Stimulated activated naive B cell treated with anti-CD40 and anti-IgM and Interleukin-4, amounts not matched to agents 10 μg/mL and 1 μg/mL and 100 μg/mL, for 72 hours (primary cell): ENCODE results near the gene LNX2.

Experiments used
- ATAC-seq, 2 donors: fragments of 150-1000 bp; cut with Tn5 transposase; replicated peaks; 2 replicates each; pipeline ENCODE4 v1.10.0; 2021; ENCODE audit warnings: moderate library complexity in 1 of 2
- DNase-seq: peaks from one replicate; pipeline ENCODE4 v3.0.0; 2021
- H3K27ac Mint-ChIP-seq: one replicate; pipeline ENCODE4 v1.8.0; 2022; ENCODE audit warnings: mild to moderate bottlenecking, mixed read lengths
- H3K27me3 Mint-ChIP-seq, 2 donors: one replicate each; pipeline ENCODE4 v1.8.0; 2022; ENCODE audit warnings: mixed read lengths in 2 of 2
- H3K36me3 Mint-ChIP-seq, 2 donors: one replicate each; pipeline ENCODE4 v1.8.0; 2022; ENCODE audit warnings: mixed read lengths in 2 of 2, mild to moderate bottlenecking in 1 of 2
- H3K4me1 Mint-ChIP-seq, 2 donors: one replicate each; pipeline ENCODE4 v1.8.0; 2022; ENCODE audit warnings: mixed read lengths in 2 of 2, mild to moderate bottlenecking in 1 of 2
- H3K4me3 Mint-ChIP-seq, 2 donors: one replicate each; pipeline ENCODE4 v1.8.0; 2022; ENCODE audit warnings: mild to moderate bottlenecking in 2 of 2, mixed read lengths in 2 of 2, moderate library complexity in 1 of 2
- H3K9me3 Mint-ChIP-seq, 2 donors: one replicate each; pipeline ENCODE4 v1.8.0; 2022; ENCODE audit warnings: mixed read lengths in 2 of 2, mild to moderate bottlenecking in 1 of 2

LNX2 gene

GRCh38 chr13:27541386-27541785 lies 78.9 kb downstream of the LNX2 start:
- ATAC-seq (no peak), DNase-seq (no peak)
- H3K4me1 Mint-ChIP-seq = no peaks in the 10 kb centered on the region
- no peaks in the 10 kb centered on the region for H3K27me3 Mint-ChIP-seq
- H3K9me3 Mint-ChIP-seq = no peaks in the 10 kb centered on the region
- peaks cover 9 to 12% of the 10 kb centered on the region in 2 donors for H3K36me3 Mint-ChIP-seq
- H3K27ac Mint-ChIP-seq = no peak overlapping the region
- no peak overlapping the region for H3K4me3 Mint-ChIP-seq

GRCh38 chr13:27536361-27537101 lies 83.8 kb downstream of the LNX2 start:
- ATAC-seq (no peak), DNase-seq (no peak)
- Mint-ChIP-seq H3K9me3 (no peaks in the 10 kb centered on the region), H3K4me3 (no peak overlapping the region), H3K36me3 (no peaks in the 10 kb centered on the region), H3K27me3 (no peaks in the 10 kb centered on the region), H3K4me1 (peaks cover 8 to 15% of the 10 kb centered on the region in 2 donors), H3K27ac (no peak overlapping the region)

- H3K9me3 Mint-ChIP-seq = no peaks in the 10 kb centered on the region
- no peaks in the 10 kb centered on the region for H3K36me3 Mint-ChIP-seq
- no peak for ATAC-seq
- H3K4me1 Mint-ChIP-seq = peaks cover 9 to 15% of the 10 kb centered on the region in 2 donors
- H3K27ac Mint-ChIP-seq = no peak overlapping the region
- no peaks in the 10 kb centered on the region for H3K27me3 Mint-ChIP-seq
- no peak overlapping the region for H3K4me3 Mint-ChIP-seq
- no peak for DNase-seq
Measured at GRCh38 chr13:27535546-27535945, 84.8 kb downstream of the LNX2 start.

GRCh38 chr13:27534981-27535380 lies 85.3 kb downstream of the LNX2 start:
- H3K9me3 Mint-ChIP-seq = no peaks in the 10 kb centered on the region
- H3K36me3 Mint-ChIP-seq = no peaks in the 10 kb centered on the region
- H3K27me3 Mint-ChIP-seq = no peaks in the 10 kb centered on the region
- no peak overlapping the region for H3K27ac Mint-ChIP-seq
- peaks cover 12 to 19% of the 10 kb centered on the region in 2 donors for H3K4me1 Mint-ChIP-seq
- ATAC-seq (no peak), DNase-seq (no peak)
- no peak overlapping the region for H3K4me3 Mint-ChIP-seq

GRCh38 chr13:27534108-27534980 lies 86.0 kb downstream of the LNX2 start:
- peaks cover 13 to 25% of the 10 kb centered on the region in 2 donors for H3K4me1 Mint-ChIP-seq
- H3K9me3 Mint-ChIP-seq = no peaks in the 10 kb centered on the region
- H3K36me3 Mint-ChIP-seq = no peaks in the 10 kb centered on the region
- DNase-seq (no peak), ATAC-seq (peak in 1 of 2 donors; percentile 33)
- H3K27ac Mint-ChIP-seq = no peak overlapping the region
- H3K27me3 Mint-ChIP-seq = no peaks in the 10 kb centered on the region
- no peak overlapping the region for H3K4me3 Mint-ChIP-seq

- Mint-ChIP-seq H3K9me3 (peaks cover 0 to 4% of the 10 kb centered on the region in 2 donors), H3K4me1 (peaks cover 15 to 29% of the 10 kb centered on the region in 2 donors), H3K36me3 (peaks cover 0 to 11% of the 10 kb centered on the region in 2 donors), H3K27me3 (peaks cover 0 to under 1% of the 10 kb centered on the region in 2 donors), H3K27ac (no peak overlapping the region), H3K4me3 (peak overlapping the region in 1 of 2 donors; percentile 68)
- DNase-seq = peak; percentile 10
- peak; percentile 57 to 85 for ATAC-seq
Measured at GRCh38 chr13:27533155-27533643, 87.1 kb downstream of the LNX2 start.

- no peak overlapping the region for H3K4me3 Mint-ChIP-seq
- H3K4me1 Mint-ChIP-seq = peaks cover 11 to 27% of the 10 kb centered on the region in 2 donors
- H3K9me3 Mint-ChIP-seq = peaks cover 0 to 5% of the 10 kb centered on the region in 2 donors
- H3K27ac Mint-ChIP-seq = no peak overlapping the region
- H3K36me3 Mint-ChIP-seq = peaks cover 0 to 13% of the 10 kb centered on the region in 2 donors
- peaks cover 0 to 9% of the 10 kb centered on the region in 2 donors for H3K27me3 Mint-ChIP-seq
- no peak for DNase-seq
- no peak for ATAC-seq
Measured at GRCh38 chr13:27528908-27529307, 91.4 kb downstream of the LNX2 start.

- H3K9me3 Mint-ChIP-seq = peaks cover 0 to 5% of the 10 kb centered on the region in 2 donors
- ATAC-seq = no peak
- H3K4me1 Mint-ChIP-seq = peaks cover 16 to 31% of the 10 kb centered on the region in 2 donors
Measured at GRCh38 chr13:27526516-27526915, 93.8 kb downstream of the LNX2 start.

GRCh38 chr13:27524981-27525975 lies 95.1 kb downstream of the LNX2 start:
- H3K4me1 Mint-ChIP-seq = peaks cover 15 to 31% of the 10 kb centered on the region in 2 donors
- H3K9me3 Mint-ChIP-seq = peaks cover 0 to 7% of the 10 kb centered on the region in 2 donors
- no peak overlapping the region for H3K4me3 Mint-ChIP-seq
- no peak for ATAC-seq
- H3K36me3 Mint-ChIP-seq = peaks cover 0 to 13% of the 10 kb centered on the region in 2 donors
- H3K27ac Mint-ChIP-seq = no peak overlapping the region
- no peak for DNase-seq
- H3K27me3 Mint-ChIP-seq = peaks cover 0 to 9% of the 10 kb centered on the region in 2 donors

More at GRCh38 chr13:27526516-27526915, 93.8 kb downstream of the LNX2 start:
- H3K4me3 Mint-ChIP-seq = no peak overlapping the region
- peaks cover 0 to 13% of the 10 kb centered on the region in 2 donors for H3K36me3 Mint-ChIP-seq
- no peak overlapping the region for H3K27ac Mint-ChIP-seq
- H3K27me3 Mint-ChIP-seq = peaks cover 0 to 9% of the 10 kb centered on the region in 2 donors
- DNase-seq = no peak

GRCh38 chr13:27523346-27524073 lies 96.8 kb downstream of the LNX2 start:
- peak; percentile 46 to 69 for ATAC-seq
- DNase-seq = no peak
- H3K4me3 Mint-ChIP-seq = no peak overlapping the region

GRCh38 chr13:27522847-27523246 lies 97.5 kb downstream of the LNX2 start:
- DNase-seq = peak; percentile 2
- ATAC-seq = peak; percentile 82 to 94

More at GRCh38 chr13:27523346-27524073, 96.8 kb downstream of the LNX2 start:
- H3K27me3 Mint-ChIP-seq = peaks cover 0 to 9% of the 10 kb centered on the region in 2 donors
- H3K4me1 Mint-ChIP-seq = peaks cover 9 to 18% of the 10 kb centered on the region in 2 donors
- peaks cover 0 to 4% of the 10 kb centered on the region in 2 donors for H3K36me3 Mint-ChIP-seq
- peaks cover 0 to 5% of the 10 kb centered on the region in 2 donors for H3K9me3 Mint-ChIP-seq
- H3K27ac Mint-ChIP-seq = no peak overlapping the region

GRCh38 chr13:27516103-27516502 lies 104.2 kb downstream of the LNX2 start:
- Mint-ChIP-seq H3K4me1 (no peaks in the 10 kb centered on the region), H3K4me3 (no peak overlapping the region), H3K9me3 (peaks cover 2 to 3% of the 10 kb centered on the region in 2 donors), H3K27ac (no peak overlapping the region), H3K27me3 (peaks cover 4 to 9% of the 10 kb centered on the region in 2 donors), H3K36me3 (no peaks in the 10 kb centered on the region)
- no peak for DNase-seq
- no peak for ATAC-seq

More at GRCh38 chr13:27522847-27523246, 97.5 kb downstream of the LNX2 start:
- H3K9me3 Mint-ChIP-seq = peaks cover 0 to 2% of the 10 kb centered on the region in 2 donors
- peaks cover 9 to 18% of the 10 kb centered on the region in 2 donors for H3K4me1 Mint-ChIP-seq
- no peak overlapping the region for H3K4me3 Mint-ChIP-seq
- H3K27me3 Mint-ChIP-seq = peaks cover 0 to 9% of the 10 kb centered on the region in 2 donors
- H3K27ac Mint-ChIP-seq = peak overlapping the region; percentile 48
- no peaks in the 10 kb centered on the region for H3K36me3 Mint-ChIP-seq

GRCh38 chr13:27510082-27510481 lies 110.2 kb downstream of the LNX2 start:
- no peak overlapping the region for H3K27ac Mint-ChIP-seq
- no peaks in the 10 kb centered on the region for H3K36me3 Mint-ChIP-seq
- ATAC-seq (no peak), DNase-seq (no peak)
- peaks cover 11 to 17% of the 10 kb centered on the region in 2 donors for H3K27me3 Mint-ChIP-seq
- H3K9me3 Mint-ChIP-seq = peaks cover 0 to 3% of the 10 kb centered on the region in 2 donors
- H3K4me3 Mint-ChIP-seq = no peak overlapping the region
- no peaks in the 10 kb centered on the region for H3K4me1 Mint-ChIP-seq
